GM19035 (cell line): ENCODE measurements around the gene ATF4.
A peak's percentile ranks its signal among the peaks of the same experiment; 100 is the strongest.
"Not testable (repeated sequence)": the region's sequence is repeated elsewhere in the genome, so short reads cannot be mapped to it uniquely, and the experiment has no call there.

Experiments
- ATAC-seq: cut with Tn5 transposase; IDR thresholded peaks from one replicate; pipeline ENCODE4 v1.9.1; 2021; ENCODE audit not compliant: unreplicated experiment

Gene ATF4

DNA sequence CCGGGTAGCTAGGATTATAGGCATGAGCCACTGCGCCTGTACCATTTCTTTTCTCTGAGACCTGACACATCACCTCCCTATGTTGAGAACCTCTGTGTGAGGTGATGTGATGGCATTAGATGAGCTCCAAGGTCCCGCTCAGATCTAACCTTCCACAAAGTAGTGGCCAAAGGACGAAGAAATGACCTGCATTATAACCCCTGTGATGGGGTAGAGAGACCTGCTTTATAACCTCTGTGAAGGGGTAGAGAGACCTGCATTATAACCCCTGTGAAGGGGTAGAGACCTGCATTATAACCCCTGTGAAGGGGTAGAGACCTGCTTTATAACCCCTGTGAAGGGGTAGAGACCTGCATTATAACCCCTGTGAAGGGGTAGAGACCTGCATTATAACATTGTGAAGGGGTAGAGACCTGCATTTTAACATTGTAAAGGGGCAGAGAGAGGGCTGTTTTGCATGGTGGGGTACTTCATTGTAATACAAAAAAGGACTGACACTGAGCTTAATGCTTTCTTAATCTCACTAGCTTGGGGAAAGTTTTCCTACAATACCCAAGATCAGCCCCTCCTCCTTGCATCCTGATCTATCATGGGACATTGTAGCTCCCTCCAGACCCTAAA, 9.7 kb upstream of the ATF4 start:
- ATAC-seq = no peak

DNA sequence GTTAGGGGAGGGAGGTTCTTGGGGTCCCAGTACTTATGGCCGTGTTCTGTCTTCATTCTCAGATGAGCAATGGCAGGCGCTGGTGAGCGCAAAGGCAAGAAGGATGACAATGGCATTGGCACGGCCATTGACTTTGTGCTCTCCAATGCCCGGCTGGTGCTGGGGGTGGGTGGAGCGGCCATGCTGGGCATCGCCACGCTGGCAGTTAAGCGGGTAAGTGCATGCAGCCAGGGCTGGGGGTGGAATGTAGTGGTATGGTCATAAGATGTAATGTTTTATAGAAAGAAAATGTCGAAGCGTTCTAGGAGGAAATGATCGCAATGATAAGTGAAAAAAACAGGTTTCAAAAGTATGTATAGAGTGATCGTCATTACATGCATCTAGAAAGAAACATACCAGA, 9.1 kb upstream of the ATF4 start:
- ATAC-seq = no peak

DNA sequence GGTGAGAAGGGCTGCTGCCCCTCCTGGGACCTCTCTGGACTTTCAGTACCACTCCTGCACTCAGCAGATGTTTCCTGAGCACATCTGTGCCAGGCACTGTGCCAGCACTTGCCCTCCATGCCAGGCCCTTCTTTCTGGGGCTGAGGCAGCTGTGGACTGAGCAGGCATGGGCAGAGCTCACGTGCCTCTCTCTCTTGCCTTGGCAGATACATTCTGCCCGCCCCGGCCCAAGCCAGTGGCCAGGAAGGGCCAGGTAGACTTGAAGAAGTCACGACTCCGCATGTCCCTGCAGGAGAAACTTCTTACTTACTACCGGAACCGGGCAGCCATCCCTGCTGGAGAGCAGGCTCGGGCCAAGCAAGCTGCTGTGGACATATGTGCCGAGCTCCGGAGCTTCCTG, 8.3 kb upstream of the ATF4 start:
- no peak for ATAC-seq

DNA sequence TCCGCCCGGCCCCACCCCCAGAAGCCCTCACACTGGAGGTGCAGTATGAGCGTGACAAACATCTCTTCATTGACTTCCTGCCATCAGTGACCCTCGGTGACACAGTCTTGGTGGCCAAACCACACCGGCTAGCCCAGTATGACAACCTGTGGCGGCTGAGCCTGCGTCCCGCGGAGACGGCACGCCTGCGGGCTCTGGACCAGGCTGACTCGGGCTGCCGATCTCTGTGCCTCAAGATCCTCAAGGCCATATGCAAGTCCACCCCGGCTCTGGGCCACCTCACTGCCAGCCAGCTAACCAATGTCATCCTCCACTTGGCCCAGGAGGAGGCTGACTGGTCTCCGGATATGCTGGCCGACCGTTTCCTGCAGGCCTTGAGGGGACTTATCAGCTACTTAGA, 6.6 kb upstream of the ATF4 start:
- ATAC-seq = no peak

DNA sequence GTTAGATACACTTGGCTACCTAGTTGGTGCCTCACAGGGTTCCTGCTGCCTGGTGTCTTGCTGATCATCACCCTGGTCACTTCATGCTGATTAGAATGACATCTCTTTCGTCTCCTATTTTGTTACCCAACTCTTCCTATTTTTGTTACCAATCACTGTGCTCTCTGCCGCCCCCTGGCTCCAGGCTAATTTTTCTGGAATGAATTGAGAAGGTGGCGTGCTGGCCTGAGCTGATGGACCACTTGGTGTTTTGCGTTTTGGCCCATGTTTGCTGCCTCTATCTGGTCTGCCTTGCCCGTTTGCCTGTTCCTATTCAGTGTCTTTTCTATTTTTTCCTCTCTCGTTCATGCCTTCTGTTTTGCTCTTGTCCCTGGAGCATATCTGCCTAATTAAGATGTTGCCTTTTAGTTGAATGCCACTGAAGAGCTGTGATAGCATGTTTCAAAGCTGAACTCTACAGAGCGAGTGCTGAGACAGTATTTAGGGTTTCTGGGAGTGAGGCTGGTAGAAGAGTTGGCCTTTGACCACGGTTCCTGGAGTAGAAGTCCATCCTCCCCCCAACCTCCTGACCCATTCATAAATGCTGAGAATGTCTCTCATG, 5.9 kb upstream of the ATF4 start:
- no peak for ATAC-seq

DNA sequence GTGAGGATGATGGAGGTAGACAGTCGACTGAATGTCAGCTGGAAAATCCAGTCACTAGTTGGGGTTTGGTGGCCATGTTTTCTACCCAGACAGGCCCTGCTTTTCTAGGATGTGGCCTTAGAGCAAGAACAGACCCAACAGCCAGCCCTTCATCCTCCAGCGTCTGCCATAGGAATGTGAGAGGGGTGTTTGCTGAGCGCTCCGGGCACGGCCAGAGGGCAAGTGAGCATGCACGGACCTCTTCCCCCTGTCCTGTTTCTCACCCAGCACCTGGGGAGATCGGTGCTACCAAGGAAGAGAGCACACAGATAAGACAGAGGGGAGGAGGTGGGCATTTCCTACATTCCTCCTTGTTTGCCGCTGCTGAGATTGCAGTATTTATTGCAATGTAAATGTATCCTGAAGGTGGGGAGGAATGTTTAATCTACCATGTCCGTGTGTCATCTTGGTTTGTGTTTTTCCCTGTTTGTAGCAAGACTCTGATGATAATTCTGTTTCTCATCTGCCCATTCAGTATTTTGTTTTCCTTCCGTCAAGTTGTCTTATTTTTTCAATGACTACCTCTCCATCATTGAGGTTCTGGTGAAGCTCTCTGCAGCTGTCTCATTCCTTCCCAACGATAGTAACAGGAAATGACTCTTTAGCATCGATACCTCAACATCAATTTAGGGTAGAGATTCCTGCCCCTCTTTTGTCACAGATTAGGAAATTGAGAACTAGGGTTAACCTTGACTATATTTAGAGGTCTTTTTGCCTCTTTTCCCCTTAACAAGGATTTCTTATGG, 4.9 kb upstream of the ATF4 start:
- no peak for ATAC-seq

DNA sequence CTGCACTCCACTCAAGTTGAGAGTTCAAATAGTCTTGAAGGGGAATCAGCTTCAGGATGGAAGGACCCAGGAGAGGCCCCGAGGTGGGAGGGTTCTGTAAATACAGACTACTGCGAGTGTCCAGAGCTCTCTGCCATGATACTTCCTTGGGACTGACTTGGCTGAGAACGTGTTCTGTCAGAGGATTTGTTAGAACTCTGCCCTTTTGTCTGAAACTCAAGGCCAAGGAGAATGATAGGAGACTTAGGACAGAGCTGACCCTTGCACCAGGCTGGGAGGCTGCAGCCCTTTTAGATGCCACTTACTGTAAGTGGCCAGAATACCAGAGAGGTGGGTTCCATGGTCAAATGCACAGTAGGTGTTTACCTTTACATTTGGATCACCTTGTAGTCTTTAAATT, 2.9 kb upstream of the ATF4 start:
- ATAC-seq = no peak

DNA sequence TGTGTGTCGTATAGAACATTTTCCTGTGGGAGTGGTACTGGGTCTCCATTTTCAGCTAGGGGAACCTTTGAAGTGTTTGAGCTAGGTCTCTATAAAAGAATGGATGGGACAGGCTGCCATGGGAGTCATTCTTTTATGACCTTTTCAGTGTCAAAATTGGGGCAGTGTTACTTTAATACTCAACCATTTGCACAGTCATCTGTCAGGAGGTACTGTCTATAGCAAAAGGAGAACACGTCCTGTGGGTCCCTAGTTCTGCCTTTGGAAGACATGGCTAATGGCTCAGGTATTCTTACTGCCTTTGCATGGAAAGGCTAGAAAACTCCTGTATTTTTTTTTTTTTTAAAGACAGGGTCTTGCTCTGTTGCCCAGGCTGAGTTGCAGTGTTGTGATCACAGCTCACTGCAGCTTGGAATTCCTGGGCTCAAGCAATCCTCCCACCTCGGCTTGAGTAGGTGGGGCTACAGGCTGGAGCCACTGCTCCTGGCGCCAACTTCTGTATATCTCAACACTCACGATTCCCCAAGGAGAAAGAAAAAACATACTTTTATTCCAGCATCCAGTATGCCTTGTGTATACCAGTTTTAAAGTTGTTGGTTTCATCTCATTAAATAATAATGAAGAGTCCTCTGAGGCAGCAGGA, 2.1 kb upstream of the ATF4 start:
- no peak for ATAC-seq

DNA sequence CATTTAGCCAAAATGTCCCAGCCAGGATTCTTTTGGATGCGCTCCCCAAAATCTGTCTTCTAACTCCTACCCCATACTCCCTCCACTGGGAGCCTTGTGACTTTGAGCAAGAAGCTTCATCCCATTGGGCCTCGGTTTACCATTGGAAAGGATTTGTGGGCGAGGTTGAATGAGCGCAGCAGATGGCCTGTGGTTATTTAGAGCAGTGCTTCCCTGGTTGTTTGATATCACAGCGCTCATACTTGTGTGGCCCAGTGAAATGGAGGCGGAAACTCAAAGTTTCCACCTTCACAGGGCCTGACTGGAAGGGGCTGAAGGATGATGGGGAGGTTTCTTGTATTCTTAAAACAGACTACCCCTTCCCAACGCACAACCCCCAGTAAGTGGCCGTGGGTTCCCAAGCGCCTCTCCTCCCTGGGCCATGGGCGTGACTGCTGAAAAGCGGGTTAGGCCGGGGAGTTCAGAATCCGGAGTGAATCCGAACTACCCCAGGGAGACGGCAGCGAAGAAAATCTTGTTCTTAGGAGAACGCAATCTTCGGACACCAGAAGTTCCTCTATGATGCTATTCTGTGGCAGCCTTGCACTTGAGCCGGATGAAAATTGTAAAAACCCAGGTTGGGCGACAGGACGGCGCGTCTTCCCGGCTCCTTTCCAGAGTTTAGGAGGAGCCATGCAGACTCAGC, 1.2 kb upstream of the ATF4 start:
- no peak for ATAC-seq

DNA sequence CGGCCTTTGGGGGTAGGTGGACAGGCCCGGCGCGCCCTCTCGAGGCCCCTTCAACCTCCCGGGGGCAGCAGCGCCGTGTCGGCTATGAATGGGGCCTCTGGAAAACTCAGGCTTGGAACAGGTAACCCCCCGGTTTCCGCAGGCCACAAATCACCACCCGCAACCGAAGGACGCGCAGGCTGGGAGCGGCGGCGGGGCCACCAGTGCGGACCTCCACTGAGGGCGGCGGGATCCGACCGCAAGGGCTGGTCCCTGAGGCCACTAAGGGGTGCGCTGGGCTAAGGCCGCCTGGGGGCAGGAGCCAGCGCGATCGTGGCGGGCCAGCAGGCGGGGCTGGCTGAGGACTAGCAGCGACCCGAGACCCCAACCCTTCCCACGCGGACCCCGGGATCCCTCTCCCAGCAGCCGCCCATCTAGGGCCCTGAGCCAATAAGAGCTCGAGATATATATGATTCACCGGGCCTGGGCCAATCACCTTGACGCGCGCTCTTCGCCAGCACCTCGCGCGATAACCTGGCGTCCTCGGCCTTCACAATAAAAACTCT, 609 bp upstream of the ATF4 start:
- peak; percentile 81 for ATAC-seq

DNA sequence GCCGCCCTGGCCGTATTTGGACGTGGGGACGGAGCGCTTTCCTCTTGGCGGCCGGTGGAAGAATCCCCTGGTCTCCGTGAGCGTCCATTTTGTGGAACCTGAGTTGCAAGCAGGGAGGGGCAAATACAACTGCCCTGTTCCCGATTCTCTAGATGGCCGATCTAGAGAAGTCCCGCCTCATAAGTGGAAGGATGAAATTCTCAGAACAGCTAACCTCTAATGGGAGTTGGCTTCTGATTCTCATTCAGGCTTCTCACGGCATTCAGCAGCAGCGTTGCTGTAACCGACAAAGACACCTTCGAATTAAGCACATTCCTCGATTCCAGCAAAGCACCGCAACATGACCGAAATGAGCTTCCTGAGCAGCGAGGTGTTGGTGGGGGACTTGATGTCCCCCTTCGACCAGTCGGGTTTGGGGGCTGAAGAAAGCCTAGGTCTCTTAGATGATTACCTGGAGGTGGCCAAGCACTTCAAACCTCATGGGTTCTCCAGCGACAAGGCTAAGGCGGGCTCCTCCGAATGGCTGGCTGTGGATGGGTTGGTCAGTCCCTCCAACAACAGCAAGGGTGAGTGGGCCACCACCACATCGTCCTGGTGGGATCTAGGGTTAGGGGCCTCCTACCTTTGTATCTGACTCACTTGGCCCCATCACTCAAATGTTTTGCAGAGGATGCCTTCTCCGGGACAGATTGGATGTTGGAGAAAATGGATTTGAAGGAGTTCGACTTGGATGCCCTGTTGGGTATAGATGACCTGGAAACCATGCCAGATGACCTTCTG, 934 bp downstream of the ATF4 start:
- ATAC-seq = not testable (repeated sequence)

DNA sequence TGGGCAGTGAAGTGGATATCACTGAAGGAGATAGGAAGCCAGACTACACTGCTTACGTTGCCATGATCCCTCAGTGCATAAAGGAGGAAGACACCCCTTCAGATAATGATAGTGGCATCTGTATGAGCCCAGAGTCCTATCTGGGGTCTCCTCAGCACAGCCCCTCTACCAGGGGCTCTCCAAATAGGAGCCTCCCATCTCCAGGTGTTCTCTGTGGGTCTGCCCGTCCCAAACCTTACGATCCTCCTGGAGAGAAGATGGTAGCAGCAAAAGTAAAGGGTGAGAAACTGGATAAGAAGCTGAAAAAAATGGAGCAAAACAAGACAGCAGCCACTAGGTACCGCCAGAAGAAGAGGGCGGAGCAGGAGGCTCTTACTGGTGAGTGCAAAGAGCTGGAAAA, 1.7 kb downstream of the ATF4 start:
- not testable (repeated sequence) for ATAC-seq

DNA sequence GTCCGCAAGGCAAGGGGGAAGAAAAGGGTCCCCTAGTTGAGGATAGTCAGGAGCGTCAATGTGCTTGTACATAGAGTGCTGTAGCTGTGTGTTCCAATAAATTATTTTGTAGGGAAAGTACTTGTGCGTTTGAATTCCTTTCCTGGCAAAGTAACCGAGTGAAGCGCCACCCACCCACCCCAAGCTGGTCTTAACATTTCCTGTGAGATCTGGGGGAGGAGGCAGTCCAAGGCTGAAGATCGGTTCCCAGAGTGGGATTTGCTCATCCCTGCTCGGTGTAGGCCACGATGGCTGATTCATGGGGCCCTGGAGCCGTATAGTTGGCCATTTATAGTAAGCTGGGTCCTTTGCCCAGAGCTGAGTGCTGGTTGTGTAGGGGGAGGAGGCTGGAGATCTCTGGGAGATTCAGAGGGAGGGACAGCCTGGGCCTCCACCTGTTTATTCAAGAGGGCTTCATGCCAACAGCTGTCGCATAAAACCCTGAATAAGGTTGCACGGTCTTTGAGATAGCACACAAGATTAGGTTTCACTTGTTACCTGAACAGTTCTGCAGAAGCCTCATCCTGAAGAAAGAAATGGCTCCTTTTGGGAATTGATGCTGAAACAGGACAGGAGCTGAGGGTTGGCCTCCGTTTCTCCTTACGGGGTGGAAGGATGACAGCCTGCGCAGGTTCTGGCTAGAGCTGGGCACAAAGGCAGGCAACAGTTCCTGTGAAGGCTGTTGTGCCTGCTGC, 2.4 kb downstream of the ATF4 start:
- no peak for ATAC-seq

DNA sequence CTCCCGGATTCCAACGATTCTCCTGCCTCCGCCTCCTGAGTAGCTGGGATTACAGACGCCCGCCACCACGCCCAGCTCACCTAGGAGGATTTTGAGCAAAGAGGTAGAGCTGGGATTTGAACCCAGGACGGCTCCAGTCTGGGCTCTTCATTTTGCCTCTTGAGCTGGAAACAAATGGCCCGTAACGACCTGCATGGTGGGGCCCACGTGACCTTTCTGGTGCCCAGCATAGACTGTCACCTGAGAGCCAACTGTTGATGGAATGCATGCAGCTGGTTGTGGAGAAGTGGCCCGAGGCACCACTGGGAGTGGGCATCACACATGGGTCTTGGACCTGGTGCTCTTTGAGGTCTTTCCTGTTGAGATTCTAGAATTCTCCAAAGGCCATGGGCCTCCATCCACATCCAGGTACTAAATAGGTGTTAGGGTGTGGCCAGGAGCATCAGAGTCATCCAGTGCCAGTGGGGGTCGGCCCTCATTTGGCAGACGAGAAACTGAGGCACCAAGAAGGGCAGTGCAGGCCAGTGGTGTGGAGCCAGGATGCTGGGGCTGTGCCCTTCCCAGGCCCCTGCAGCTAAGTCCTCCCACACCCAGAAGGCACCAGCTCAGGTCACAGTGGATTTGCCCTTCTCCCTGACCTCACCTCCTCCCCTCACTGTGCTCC, 3.9 kb downstream of the ATF4 start:
- no peak for ATAC-seq

DNA sequence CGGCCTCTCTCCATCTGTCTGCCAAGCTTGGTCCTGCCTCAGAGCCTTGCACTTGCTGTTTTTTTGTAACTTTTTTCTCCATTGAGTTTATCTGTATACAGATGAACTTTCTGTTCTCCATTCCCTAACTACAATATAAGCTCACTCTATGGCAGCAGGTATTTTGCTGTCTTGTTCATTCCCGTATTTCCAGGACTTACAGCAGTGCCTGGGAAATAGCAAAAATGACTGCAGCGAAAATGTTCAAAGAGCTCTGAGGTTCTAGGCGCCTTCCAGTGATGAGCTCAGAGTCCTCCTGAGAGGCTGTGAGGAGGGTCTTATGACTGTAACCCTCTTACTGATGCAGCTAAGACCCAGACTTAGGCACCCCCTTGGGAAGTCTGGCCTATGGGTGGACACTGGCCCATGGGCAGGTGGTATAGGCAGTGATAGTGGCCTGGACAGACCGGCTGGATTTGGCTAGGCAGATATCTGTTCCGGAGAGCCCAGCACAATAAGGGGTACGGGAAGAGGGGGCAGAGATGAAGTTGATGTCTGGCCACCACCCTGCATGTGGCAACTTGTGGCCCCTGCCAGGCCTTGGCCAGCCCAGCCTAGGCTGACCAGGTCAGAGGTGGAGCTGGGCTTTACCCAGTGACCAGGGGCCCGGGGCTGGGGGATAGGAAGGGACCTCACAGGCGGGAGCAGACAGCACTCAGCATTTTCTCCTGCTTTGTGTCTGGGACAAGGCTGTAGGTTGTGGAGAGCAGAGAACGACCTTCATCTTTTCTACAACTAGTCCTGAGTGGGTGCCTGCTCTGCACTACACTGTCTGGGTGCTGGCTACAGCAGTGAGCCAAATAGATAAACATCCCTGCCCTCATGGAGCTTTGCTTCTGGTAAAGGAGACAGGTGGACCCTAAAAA, 4.6 kb downstream of the ATF4 start:
- no peak for ATAC-seq

DNA sequence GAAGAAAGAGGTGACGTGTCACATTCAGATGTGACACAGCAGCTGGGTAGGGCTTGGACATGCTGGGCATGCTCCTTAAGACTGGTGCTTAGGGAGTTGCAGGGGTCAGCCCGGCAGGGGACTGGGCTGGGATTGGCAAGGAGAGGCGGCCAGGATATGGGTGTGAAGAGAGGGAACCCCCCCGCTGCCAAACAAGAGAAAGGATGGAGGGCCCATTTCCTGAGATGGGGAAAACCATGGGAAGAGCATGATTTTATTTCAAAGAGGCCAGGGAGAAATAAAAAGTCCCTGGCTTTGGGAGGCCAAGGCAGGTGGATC, 5.3 kb downstream of the ATF4 start:
- no peak for ATAC-seq

DNA sequence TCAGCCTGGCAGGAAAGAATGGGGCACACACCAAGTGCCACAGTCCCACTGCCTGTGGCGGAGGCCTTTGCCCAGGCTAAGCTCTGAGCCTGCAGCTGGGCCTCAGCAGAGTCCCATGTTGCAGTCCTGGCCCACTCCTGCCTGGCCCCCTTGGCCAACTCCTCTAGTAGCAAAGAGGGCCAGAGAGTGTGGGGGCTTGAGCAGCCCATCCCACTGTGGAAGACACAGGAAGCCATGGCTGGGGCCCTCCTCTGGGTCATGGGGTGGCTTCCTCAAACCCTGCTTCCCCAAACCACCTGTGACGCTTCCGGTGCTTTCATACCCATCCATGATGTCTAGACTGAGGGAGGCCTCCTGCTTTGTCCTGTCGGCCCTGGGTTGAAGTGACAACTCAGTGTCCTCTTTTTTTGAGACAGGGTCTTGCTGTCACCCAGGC, 6.4 kb downstream of the ATF4 start:
- ATAC-seq = no peak

DNA sequence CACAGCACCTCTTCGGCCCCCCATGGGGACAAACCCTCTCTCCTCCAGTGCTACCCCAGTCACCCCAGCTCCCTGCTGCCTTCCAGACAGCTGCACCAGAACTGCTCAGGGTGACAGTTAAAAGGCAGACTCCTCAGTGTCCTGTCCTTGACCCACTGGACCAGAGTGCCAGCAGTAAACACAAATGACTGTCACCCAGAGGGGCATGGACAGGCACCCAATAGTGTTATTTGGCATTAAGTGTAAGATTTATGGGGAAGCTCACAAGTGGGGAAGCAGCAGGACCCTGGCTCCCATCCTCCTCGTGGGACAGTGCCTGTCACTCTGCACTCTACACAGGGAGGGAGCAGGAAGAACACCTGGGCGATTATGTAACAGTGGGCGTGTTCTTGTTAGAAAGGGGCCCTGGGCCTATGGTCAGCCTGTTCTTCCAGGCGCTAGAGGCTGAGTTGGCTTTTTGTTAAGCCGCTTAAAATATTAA, 7.2 kb downstream of the ATF4 start:
- ATAC-seq = no peak
